OCI-LY1 (cell line): ENCODE results near the gene STEAP4.

Experiments used
- EZH2 ChIP-seq: fragments of 200-600 bp; sonication (generic), shearing (Covaris generic); IDR thresholded peaks from 2 replicates; pipeline ENCODE4 v1.8.0; 2017; ENCODE audit warnings: borderline replicate concordance, mixed run types, mild to moderate bottlenecking, antibody characterized with exemption, low read length, moderate library complexity, mixed read lengths
- TF ChIP-seq, protein P1 (sequence below): fragments of 200-600 bp; sonication (generic), shearing (Covaris generic); IDR thresholded peaks from 2 replicates; pipeline ENCODE4 v1.5.1; 2017; ENCODE audit warnings: mild to moderate bottlenecking, antibody characterized with exemption, low read length, moderate library complexity, mixed read lengths

- no peak for TF ChIP-seq EZH2
- TF ChIP-seq, protein P1, sequence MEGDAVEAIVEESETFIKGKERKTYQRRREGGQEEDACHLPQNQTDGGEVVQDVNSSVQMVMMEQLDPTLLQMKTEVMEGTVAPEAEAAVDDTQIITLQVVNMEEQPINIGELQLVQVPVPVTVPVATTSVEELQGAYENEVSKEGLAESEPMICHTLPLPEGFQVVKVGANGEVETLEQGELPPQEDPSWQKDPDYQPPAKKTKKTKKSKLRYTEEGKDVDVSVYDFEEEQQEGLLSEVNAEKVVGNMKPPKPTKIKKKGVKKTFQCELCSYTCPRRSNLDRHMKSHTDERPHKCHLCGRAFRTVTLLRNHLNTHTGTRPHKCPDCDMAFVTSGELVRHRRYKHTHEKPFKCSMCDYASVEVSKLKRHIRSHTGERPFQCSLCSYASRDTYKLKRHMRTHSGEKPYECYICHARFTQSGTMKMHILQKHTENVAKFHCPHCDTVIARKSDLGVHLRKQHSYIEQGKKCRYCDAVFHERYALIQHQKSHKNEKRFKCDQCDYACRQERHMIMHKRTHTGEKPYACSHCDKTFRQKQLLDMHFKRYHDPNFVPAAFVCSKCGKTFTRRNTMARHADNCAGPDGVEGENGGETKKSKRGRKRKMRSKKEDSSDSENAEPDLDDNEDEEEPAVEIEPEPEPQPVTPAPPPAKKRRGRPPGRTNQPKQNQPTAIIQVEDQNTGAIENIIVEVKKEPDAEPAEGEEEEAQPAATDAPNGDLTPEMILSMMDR, result no peak
Measured at GRCh38 chr7:88329532-88330463, 23.1 kb upstream of the STEAP4 start.
